HCT116 (cell line): Measurements from ENCODE around the gene AGAP1. TPM values are rescaled to one million over a fixed set of nuclear protein-coding genes. Genes with fewer than 3 reads are reported as not detected.

Source experiments
- ATAC-seq: fragments of 200-7000 bp; cut with Tn5 transposase; 2 replicates; pipeline ENCODE4 v1.9.1; 2020; ENCODE audit warnings: mild to moderate bottlenecking, moderate library complexity
- BruUV-seq: library from RNA; stranded (reverse); fragments of 400-500 nt; replicated peaks from 2 replicates; lab custom pipeline; 2021; lab: Mats Ljungman, UMichigan
- CTCF ChIA-PET: fragments of 300-600 bp; sonication (Branson Sonifier 250); formaldehyde crosslinking; loops from one replicate; lab custom pipeline; 2021; ENCODE audit warnings: antibody characterized with exemption; lab: Charles Lee
- POLR2A ChIA-PET: fragments of 300-600, 350-600 bp; sonication (Branson Sonifier 250); formaldehyde crosslinking; loops from one replicate; lab custom pipeline; 2021; ENCODE audit warnings: antibody characterized with exemption; lab: Charles Lee
- RAD21 ChIA-PET, 2 experiments: fragments of 300-600 bp; sonication (Branson Sonifier 250); formaldehyde crosslinking; loops; one replicate each; lab custom pipeline; 2023; ENCODE audit warnings: low total read pairs in 2 of 2; ENCODE audit not compliant: uncharacterized antibody in 2 of 2, unreplicated experiment in 2 of 2, low non-redundant PET in 1 of 2; lab: Charles Lee
- DNase-seq: peaks from one replicate; pipeline ENCODE4 v3.0.0-alpha.2; 2010; ENCODE audit warnings: low read depth, low spot score
- H2AFZ ChIP-seq: fragments of 200-600 bp; shearing (Covaris generic), sonication (generic); 2 replicates; pipeline ENCODE4 v1.6.1; 2017; ENCODE audit warnings: low read depth, mixed run types, mixed read lengths, antibody characterized with exemption, low read length; ENCODE audit not compliant: poor library complexity, severe bottlenecking
- H3K27ac ChIP-seq: 2 replicates; pipeline ENCODE4 v1.5.1; 2012; ENCODE audit warnings: low read depth, low read length
- H3K27me3 ChIP-seq: fragments of 200-600 bp; sonication (generic); 2 replicates; pipeline ENCODE4 v1.6.1; 2016; ENCODE audit warnings: mixed run types, low read length, mixed read lengths; ENCODE audit not compliant: insufficient read depth
- H3K36me3 ChIP-seq, 2 experiments: fragments of 200-500 bp in 1 of 2; fragments of 200-600 bp in 1 of 2; sonication (Bioruptor generic) in 1 of 2; sonication (generic) in 1 of 2; 2 replicates each; pipeline versions ENCODE4 v1.5.1 to v1.6.1; 2014 to 2016; ENCODE audit warnings: low read length in 2 of 2, inconsistent platforms in 1 of 2, mixed read lengths in 1 of 2, mixed run types in 1 of 2; ENCODE audit not compliant: insufficient read depth in 2 of 2, control insufficient read depth in 1 of 2
- H3K4me1 ChIP-seq, 2 experiments: fragments of 200-600 bp in 1 of 2; sonication (generic) in 1 of 2; 2 replicates each; pipeline versions ENCODE4 v1.5.1 to v1.6.1; 2012 to 2017; ENCODE audit warnings: low read length in 2 of 2, inconsistent platforms in 1 of 2, mild to moderate bottlenecking in 1 of 2, mixed read lengths in 1 of 2, mixed run types in 1 of 2, moderate library complexity in 1 of 2; ENCODE audit not compliant: insufficient read depth in 2 of 2, control insufficient read depth in 1 of 2
- H3K4me2 ChIP-seq: fragments of 200-600 bp; sonication (generic); 2 replicates; pipeline ENCODE4 v1.6.1; 2017; ENCODE audit warnings: mixed run types, low read length, mixed read lengths
- H3K4me3 ChIP-seq, 2 experiments: fragments of 200-600 bp in 1 of 2; sonication (generic) in 1 of 2; replicated peaks in 1 of 2; 2 replicates each; pipeline ENCODE4 v1.5.1; 2011 to 2016; ENCODE audit warnings: low read length in 2 of 2, control low read depth in 1 of 2, low read depth in 1 of 2, mild to moderate bottlenecking in 1 of 2, mixed read lengths in 1 of 2, mixed run types in 1 of 2
- H3K79me2 ChIP-seq: fragments of 200-600 bp; sonication (generic); 2 replicates; pipeline ENCODE4 v1.6.1; 2017; ENCODE audit warnings: mild to moderate bottlenecking, mixed run types, low read length, moderate library complexity, mixed read lengths; ENCODE audit not compliant: insufficient read depth
- H3K9ac ChIP-seq: fragments of 200-600 bp; sonication (generic); 2 replicates; pipeline ENCODE4 v1.6.1; 2016; ENCODE audit warnings: low read length, mixed read lengths
- H3K9me2 ChIP-seq: fragments of 200-600 bp; sonication (generic), shearing (Covaris generic); 2 replicates; pipeline ENCODE4 v1.6.1; 2017; ENCODE audit warnings: mixed run types, mild to moderate bottlenecking, moderate library complexity; ENCODE audit not compliant: insufficient read depth
- H3K9me3 ChIP-seq, 2 experiments: fragments of 200-500 bp in 1 of 2; fragments of 200-600 bp in 1 of 2; sonication (Bioruptor generic) in 1 of 2; sonication (generic) in 1 of 2; 2 replicates each; pipeline ENCODE4 v1.6.1; 2014 to 2017; ENCODE audit warnings: low read length in 2 of 2, mixed read lengths in 2 of 2, inconsistent platforms in 1 of 2, low read depth in 1 of 2, mild to moderate bottlenecking in 1 of 2, mixed run types in 1 of 2, moderate library complexity in 1 of 2; ENCODE audit not compliant: control insufficient read depth in 1 of 2, insufficient read depth in 1 of 2
- H4K20me1 ChIP-seq: fragments of 200-600 bp; sonication (generic), shearing (Covaris generic); 2 replicates; pipeline ENCODE4 v1.6.1; 2017; ENCODE audit warnings: mixed run types, mild to moderate bottlenecking, moderate library complexity; ENCODE audit not compliant: insufficient read depth
- CBX3 ChIP-seq: IDR thresholded peaks from 2 replicates; pipeline ENCODE4 v1.6.1; 2012; ENCODE audit warnings: low read depth
- CEBPB ChIP-seq: IDR thresholded peaks from 2 replicates; pipeline ENCODE4 v1.6.1; 2012; ENCODE audit warnings: low read depth
- CTCF ChIP-seq, 3 experiments: fragments of 200-600 bp in 1 of 3; sonication (generic) in 1 of 3; IDR thresholded peaks in 2 of 3; conservative IDR thresholded peaks in 1 of 3; 2 replicates each; pipeline ENCODE4 v1.5.1; 2012 to 2017; ENCODE audit warnings: low read depth in 2 of 3, low read length in 2 of 3, antibody characterized with exemption in 1 of 3, borderline replicate concordance in 1 of 3, control low read depth in 1 of 3, mild to moderate bottlenecking in 1 of 3, mixed read lengths in 1 of 3, mixed run types in 1 of 3, moderate library complexity in 1 of 3; ENCODE audit not compliant: insufficient read depth in 1 of 3
- ELF1 ChIP-seq: IDR thresholded peaks from 2 replicates; pipeline ENCODE4 v1.6.1; 2012; ENCODE audit warnings: low read depth, borderline replicate concordance
- EZH2 ChIP-seq: fragments of 200-600 bp; sonication (generic); IDR thresholded peaks from 2 replicates; pipeline ENCODE4 v1.6.1; 2017; ENCODE audit warnings: antibody characterized with exemption, mixed run types
- EZH2phosphoT487 ChIP-seq: fragments of 200-600 bp; IDR thresholded peaks from 2 replicates; pipeline ENCODE4 v1.6.1; 2018; ENCODE audit warnings: antibody characterized with exemption, borderline replicate concordance
- POLR2A ChIP-seq: IDR thresholded peaks from 2 replicates; pipeline ENCODE4 v1.7.0; 2011; ENCODE audit warnings: borderline replicate concordance; ENCODE audit not compliant: insufficient read depth, insufficient read length; ENCODE audit errors: extremely low read depth
- REST ChIP-seq: IDR thresholded peaks from 2 replicates; pipeline ENCODE4 v1.6.1; 2012; ENCODE audit warnings: low read depth
- SIN3A ChIP-seq: IDR thresholded peaks from 2 replicates; pipeline ENCODE4 v1.6.1; 2012; ENCODE audit warnings: low read depth
- SP1 ChIP-seq: IDR thresholded peaks from 2 replicates; pipeline ENCODE4 v1.6.1; 2012; ENCODE audit warnings: low read depth
- SRF ChIP-seq: IDR thresholded peaks from 2 replicates; pipeline ENCODE4 v1.6.1; 2012; ENCODE audit warnings: low read depth
- TCF7L2 ChIP-seq: IDR thresholded peaks from 2 replicates; pipeline ENCODE4 v1.7.0; 2011; ENCODE audit warnings: borderline replicate concordance, inconsistent platforms; ENCODE audit not compliant: insufficient read depth, insufficient read length; ENCODE audit errors: extremely low read depth
- YY1 ChIP-seq: IDR thresholded peaks from 2 replicates; pipeline ENCODE4 v1.6.1; 2011; ENCODE audit warnings: low read length, low read depth, moderate library complexity, mild to moderate bottlenecking; ENCODE audit not compliant: insufficient replicate concordance; ENCODE audit errors: extremely low read depth
- intact Hi-C: fragments of 100-400 bp; cut with micrococcal nuclease; formaldehyde crosslinking; loops from 2 replicates; pipeline ENCODE4 v1.10.0; 2022
- total RNA-seq: library from RNA; stranded (reverse); gene quantifications from one replicate; pipeline ENCODE4 v1.2.1, GENCODE V29; 2021; ENCODE audit not compliant: unreplicated experiment

The AGAP1 gene
- total RNA-seq, 1 experiment from 2014 or later, result 43.8 TPM

- ChIA-PET RAD21 (no interaction called here), CTCF (interaction anchor here (1.9 kb wide), 1 partner anchor 33 kb away, joined by 3 read pairs; no protein-coding TSS in a partner anchor), POLR2A (no interaction called here)
- Histone ChIP-seq H2AFZ (no peak overlapping the region), H3K9ac (no peak overlapping the region), H4K20me1 (0 out of 2 replicates have a peak, but pooled peaks cover 6% of the 10 kb centered on the region), H3K4me2 (no peak overlapping the region), H3K4me3 (no peak overlapping the region), H3K27me3 (no peaks in the 10 kb centered on the region), H3K9me2 (no peaks in the 10 kb centered on the region), H3K27ac (no peak overlapping the region), H3K36me3 (peaks cover 2 to 6% of the 10 kb centered on the region in 2 experiments; a peak in 1 of 4 replicates), H3K79me2 (peaks cover 40% of the 10 kb centered on the region), H3K4me1 (peaks cover 24 to 26% of the 10 kb centered on the region in 2 experiments), H3K9me3 (no peaks in the 10 kb centered on the region)
- BruUV-seq, result no TSS peak
- TF ChIP-seq EZH2, result no peak
- no peak for TF ChIP-seq CBX3
- no peak for TF ChIP-seq POLR2A
- TF ChIP-seq TCF7L2, result no peak
- TF ChIP-seq SIN3A, result no peak
- no peak for TF ChIP-seq SRF
- no peak for TF ChIP-seq CTCF (IDR thresholded peaks at IDR 0.05 in 2 of 3, conservative IDR thresholded peaks at IDR 0.05 in 1 of 3; ENCODE audit: borderline replicate concordance in 1 of 3, insufficient read depth in 1 of 3, low read depth in 2 of 3, low read length in 2 of 3)
- TF ChIP-seq ELF1, result no peak
- TF ChIP-seq CEBPB, result no peak
- no peak for TF ChIP-seq REST
- TF ChIP-seq YY1, result no peak
- no peak for TF ChIP-seq EZH2phosphoT487
- TF ChIP-seq SP1, result no peak
- ATAC-seq (no peak), DNase-seq (no peak)
- intact Hi-C loops, result no loop called here
Measured at GRCh38 chr2:235713189-235713588, 219.3 kb downstream of the AGAP1 start.
